ENCODE measurements around the gene MRPS22. TPM values are rescaled to one million over a fixed set of nuclear protein-coding genes. Genes with fewer than 3 reads are reported as not detected.

Gene MRPS22
- total and polyA plus RNA-seq, 2 of the 8 experiments (the other 6 are each of a cell fraction or from before 2014, with no cell fraction given), result 28.3 to 45.8 TPM

- H3K36me3 ChIP-seq (ENCODE audit: control insufficient read depth in 2 of 4, insufficient read depth in 4 of 4, low read length in 3 of 4), result peaks cover 27 to 86% (median 58%) of the 10 kb centered on the region in 4 experiments
- no peak overlapping the region for H3K23ac ChIP-seq (ENCODE audit: insufficient read length)
- no peaks in the 10 kb centered on the region for H3K27me3 ChIP-seq (replicated peaks in 1 of 4; ENCODE audit: control insufficient read depth in 3 of 4, extremely low read depth in 1 of 4, insufficient read depth in 3 of 4, low read length in 3 of 4)
- no peak overlapping the region for H3K56ac ChIP-seq (replicated peaks; ENCODE audit: insufficient read length, low read depth, low read length)
- H3K79me2 ChIP-seq (ENCODE audit: control insufficient read depth in 1 of 2, insufficient read depth in 2 of 2, low read length in 2 of 2), result peaks cover 0 to 7% of the 10 kb centered on the region in 2 experiments; a peak in 1 of 4 replicates
- no peak overlapping the region for H3K18ac ChIP-seq (ENCODE audit: extremely low read depth, low read length)
- peaks cover 0 to 4% of the 10 kb centered on the region in 2 experiments for H4K20me1 ChIP-seq (replicated peaks in 1 of 2; ENCODE audit: control insufficient read depth in 1 of 2, insufficient read depth in 2 of 2, low read length in 2 of 2)
- ChIA-PET CTCF (ENCODE audit: partially characterized antibody) (interaction anchor here (1.3 kb wide), 1 partner anchor 23 kb away, joined by 5 read pairs; no protein-coding TSS in a partner anchor), POLR2A (ENCODE audit: partially characterized antibody) (no interaction called here)
- no peaks in the 10 kb centered on the region for H3K23me2 ChIP-seq (ENCODE audit: low read depth, low read length)
- no peak overlapping the region for H2AFZ ChIP-seq (ENCODE audit: low read length)
- 93 to 100% methylated on average over 1 to 3 of the region's 3 CpGs for WGBS, 2 experiments (ENCODE audit: extremely low coverage in 1 of 2, insufficient coverage in 1 of 2, insufficient read length in 1 of 2, insufficient replicate concordance in 2 of 2, low coverage in 1 of 2, low lambda C conversion rate in 2 of 2, missing lambda C conversion rate in 1 of 2)
- H2BK20ac ChIP-seq (ENCODE audit: low read length), result no peak overlapping the region
- no peak overlapping the region for H3K4ac ChIP-seq (replicated peaks; ENCODE audit: insufficient read length, low read depth, low read length)
- FAIRE-seq, result no peak
- H3K14ac ChIP-seq (ENCODE audit: insufficient read length), result no peak overlapping the region
- no peaks in the 10 kb centered on the region for H3K4me1 ChIP-seq (replicated peaks in 1 of 4; ENCODE audit: control insufficient read depth in 3 of 4, insufficient read depth in 4 of 4, low read length in 3 of 4)
- no peak overlapping the region for H3K4me3 ChIP-seq (ENCODE audit: extremely low read depth in 1 of 4, insufficient read depth in 2 of 4, low read depth in 3 of 4, low read length in 4 of 4)
- no peak overlapping the region for H3K27ac ChIP-seq (ENCODE audit: low read depth, low read length)
- H4K91ac ChIP-seq (replicated peaks; ENCODE audit: insufficient read length, low read length), result no peak overlapping the region
- no peak overlapping the region for H2BK120ac ChIP-seq (replicated peaks; ENCODE audit: low read depth, low read length)
- H3K79me1 ChIP-seq (ENCODE audit: low read depth, low read length), result no peaks in the 10 kb centered on the region
- no peak for DNase-seq (ENCODE audit: low read depth in 1 of 2, low spot score in 2 of 2)
- H2BK15ac ChIP-seq (ENCODE audit: low read length), result no peak overlapping the region
- H2BK5ac ChIP-seq (ENCODE audit: low read depth, low read length), result no peak overlapping the region
- no peak overlapping the region for H2BK12ac ChIP-seq (ENCODE audit: low read depth, low read length)
- no peak overlapping the region for H4K5ac ChIP-seq (ENCODE audit: insufficient read length, low read depth, low read length)
- H3K9me3 ChIP-seq (ENCODE audit: insufficient read depth in 2 of 2, low read depth in 1 of 2, low read length in 1 of 2), result no peaks in the 10 kb centered on the region
- no peak overlapping the region for H3K4me2 ChIP-seq (ENCODE audit: insufficient read depth in 1 of 2, low read depth in 2 of 2, low read length in 2 of 2)
- H4K8ac ChIP-seq (ENCODE audit: extremely low read depth, insufficient read depth, low read length), result no peak overlapping the region
- TF ChIP-seq BRCA1 (IDR thresholded peaks at IDR 0.05; ENCODE audit: low read depth, low read length), result no peak
- no peak for TF ChIP-seq SRF (IDR thresholded peaks at IDR 0.05; ENCODE audit: low read depth, low read length)
- no peak for TF ChIP-seq YY1 (IDR thresholded peaks at IDR 0.05; ENCODE audit: low read depth, low read length)
- TF ChIP-seq SP4 (IDR thresholded peaks at IDR 0.05; ENCODE audit: low read length), result no peak
- TF ChIP-seq, protein P1, sequence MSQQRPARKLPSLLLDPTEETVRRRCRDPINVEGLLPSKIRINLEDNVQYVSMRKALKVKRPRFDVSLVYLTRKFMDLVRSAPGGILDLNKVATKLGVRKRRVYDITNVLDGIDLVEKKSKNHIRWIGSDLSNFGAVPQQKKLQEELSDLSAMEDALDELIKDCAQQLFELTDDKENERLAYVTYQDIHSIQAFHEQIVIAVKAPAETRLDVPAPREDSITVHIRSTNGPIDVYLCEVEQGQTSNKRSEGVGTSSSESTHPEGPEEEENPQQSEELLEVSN (IDR thresholded peaks at IDR 0.05), result no peak
- TF ChIP-seq POLR2AphosphoS5 (IDR thresholded peaks at IDR 0.05; ENCODE audit: low read depth, low read length), result no peak
- TF ChIP-seq ASH2L (IDR thresholded peaks at IDR 0.05; ENCODE audit: low read length), result no peak
- TF ChIP-seq RNF2 (IDR thresholded peaks at IDR 0.05; ENCODE audit: borderline replicate concordance, low read depth, low read length, missing control alignments, poor library complexity, severe bottlenecking), result no peak
- TF ChIP-seq EGR1 (IDR thresholded peaks at IDR 0.05; ENCODE audit: borderline replicate concordance, low read depth, low read length), result no peak
- TF ChIP-seq RXRA (IDR thresholded peaks at IDR 0.05; ENCODE audit: insufficient read depth, low read depth, low read length), result no peak
- TF ChIP-seq HDAC6 (IDR thresholded peaks at IDR 0.05; ENCODE audit: low read depth, low read length), result no peak
- TF ChIP-seq SP1 (IDR thresholded peaks at IDR 0.05; ENCODE audit: low read depth, low read length), result no peak
- TF ChIP-seq CBX8 (IDR thresholded peaks at IDR 0.05; ENCODE audit: borderline replicate concordance, low read depth, low read length), result no peak
- no peak overlapping the region for H2AK5ac ChIP-seq (ENCODE audit: low read depth, low read length)
- no peak overlapping the region for H3K9ac ChIP-seq (replicated peaks in 1 of 4; ENCODE audit: extremely low read depth in 1 of 4, low read depth in 3 of 4, low read length in 3 of 4)
Observed at GRCh38 chr3:139377378-139377777, 33.6 kb downstream of the MRPS22 start.

All from H1 (cell line).